Measurements from ENCODE around the gene EMILIN3. TPM values are rescaled to one million over a fixed set of nuclear protein-coding genes. Genes with fewer than 3 reads are reported as not detected.

Gene EMILIN3
- total and polyA plus RNA-seq, 2 experiments from 2014 or later: not detected

DNA sequence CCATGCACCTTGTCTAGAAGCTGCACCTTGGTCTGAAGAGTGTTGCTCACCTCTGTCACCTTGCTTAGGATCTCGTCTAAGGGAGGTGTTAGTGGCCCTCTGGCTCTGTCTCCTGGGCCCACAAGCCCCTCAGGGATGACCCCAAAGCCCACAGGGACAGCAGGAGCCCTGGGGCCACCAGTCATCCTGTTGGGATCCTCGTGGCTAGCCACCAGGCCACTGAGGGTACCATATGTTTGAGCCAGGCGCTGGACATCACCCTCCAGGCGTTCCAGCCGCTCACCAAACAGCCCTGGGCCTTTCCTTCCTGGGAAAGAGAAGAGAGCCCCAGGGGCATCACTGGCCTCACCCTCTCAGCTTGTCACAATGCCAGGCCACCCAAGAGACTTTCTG lies 3.9 kb downstream of the EMILIN3 start:
- H3K27me3 ChIP-seq (replicated peaks; ENCODE audit: insufficient read depth): peaks cover 27% of the 10 kb centered on the region

DNA sequence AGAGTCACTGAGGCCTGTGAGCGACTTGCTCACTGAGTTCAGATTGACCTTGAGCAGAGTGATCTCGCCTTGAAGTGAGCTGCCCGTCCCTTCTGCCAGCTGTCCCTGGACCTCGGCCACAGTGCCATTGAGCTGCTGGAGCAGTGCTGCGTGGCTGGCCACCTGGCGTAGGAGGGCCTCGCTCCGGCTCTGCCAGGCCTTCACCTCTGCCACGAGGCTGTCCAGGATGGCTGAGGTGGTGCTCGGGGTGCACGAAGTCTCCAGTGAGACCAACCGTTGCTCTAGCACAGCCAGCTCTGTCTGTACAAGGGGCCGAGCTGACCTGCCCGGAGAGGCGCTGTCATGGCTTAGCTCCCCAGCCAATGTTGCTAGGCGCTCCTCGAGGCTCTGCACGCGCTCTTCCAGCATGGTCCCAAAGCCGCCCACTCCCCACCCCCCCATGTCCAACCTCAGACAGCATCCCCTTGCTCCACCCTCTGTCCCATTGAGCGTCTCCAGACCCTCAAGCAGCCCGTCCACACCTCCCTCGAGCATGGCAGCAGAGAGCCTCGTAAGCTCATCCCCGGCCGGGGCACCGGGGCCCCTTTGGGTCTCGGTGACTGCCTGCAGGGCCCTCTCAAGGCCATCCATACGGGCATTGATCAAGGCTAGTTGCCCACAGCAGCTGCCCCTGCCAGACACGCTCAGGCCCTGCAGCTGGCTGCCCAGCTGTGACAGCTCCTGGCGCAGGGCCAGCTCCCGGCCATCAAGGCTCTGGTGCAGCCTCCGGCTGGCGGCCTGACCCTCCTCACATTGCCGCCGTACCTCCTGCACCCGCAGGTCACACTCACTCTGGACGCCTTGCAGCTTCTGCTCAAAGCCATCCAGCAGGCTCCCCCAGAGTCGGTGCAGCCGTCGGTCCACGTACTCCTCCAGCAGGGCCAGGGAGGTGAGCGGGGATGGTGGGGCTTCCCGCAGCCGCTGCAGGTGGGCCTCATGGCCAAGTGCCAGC lies 4.6 kb downstream of the EMILIN3 start:
- no peak for TF ChIP-seq EZH2 (IDR thresholded peaks at IDR 0.05; ENCODE audit: insufficient read depth, poor library complexity, severe bottlenecking)
- TF ChIP-seq EZH2phosphoT487 (IDR thresholded peaks at IDR 0.05; ENCODE audit: insufficient read depth, low read depth): no peak
- in situ Hi-C loops (cut with MboI): no loop called here

More for the DNA sequence above, 3.9 kb downstream of the EMILIN3 start:
- H4K20me1 ChIP-seq (ENCODE audit: insufficient read depth): no peaks in the 10 kb centered on the region
- no peak overlapping the region for H3K4me2 ChIP-seq (ENCODE audit: unreplicated experiment)
- H3K9ac ChIP-seq: no peak overlapping the region
- DNase-seq: no peak
- no peaks in the 10 kb centered on the region for H3K9me3 ChIP-seq (ENCODE audit: low read depth)
- H3K4me1 ChIP-seq (ENCODE audit: insufficient read depth): no peaks in the 10 kb centered on the region
- WGBS, 2 experiments (ENCODE audit: low coverage in 1 of 2, low lambda C conversion rate in 2 of 2, missing lambda C conversion rate in 2 of 2): 80 to 81% methylated on average over 5 of the region's 5 CpGs
- H3F3A ChIP-seq (ENCODE audit: insufficient read depth): no peaks in the 10 kb centered on the region
- TF ChIP-seq EZH2 (IDR thresholded peaks at IDR 0.05; ENCODE audit: insufficient read depth, poor library complexity, severe bottlenecking): no peak
- TF ChIP-seq EZH2phosphoT487 (IDR thresholded peaks at IDR 0.05; ENCODE audit: insufficient read depth, low read depth): no peak
- in situ Hi-C loops (cut with MboI): no loop called here
- no peaks in the 10 kb centered on the region for H3K9me2 ChIP-seq (ENCODE audit: insufficient read depth)
- H3K36me3 ChIP-seq (ENCODE audit: low read depth): no peaks in the 10 kb centered on the region
- H3K4me3 ChIP-seq: no peak overlapping the region
- H3K27ac ChIP-seq: no peak overlapping the region
- no peak overlapping the region for H2AFZ ChIP-seq
- no peaks in the 10 kb centered on the region for H3K79me2 ChIP-seq (ENCODE audit: insufficient read depth)

DNA sequence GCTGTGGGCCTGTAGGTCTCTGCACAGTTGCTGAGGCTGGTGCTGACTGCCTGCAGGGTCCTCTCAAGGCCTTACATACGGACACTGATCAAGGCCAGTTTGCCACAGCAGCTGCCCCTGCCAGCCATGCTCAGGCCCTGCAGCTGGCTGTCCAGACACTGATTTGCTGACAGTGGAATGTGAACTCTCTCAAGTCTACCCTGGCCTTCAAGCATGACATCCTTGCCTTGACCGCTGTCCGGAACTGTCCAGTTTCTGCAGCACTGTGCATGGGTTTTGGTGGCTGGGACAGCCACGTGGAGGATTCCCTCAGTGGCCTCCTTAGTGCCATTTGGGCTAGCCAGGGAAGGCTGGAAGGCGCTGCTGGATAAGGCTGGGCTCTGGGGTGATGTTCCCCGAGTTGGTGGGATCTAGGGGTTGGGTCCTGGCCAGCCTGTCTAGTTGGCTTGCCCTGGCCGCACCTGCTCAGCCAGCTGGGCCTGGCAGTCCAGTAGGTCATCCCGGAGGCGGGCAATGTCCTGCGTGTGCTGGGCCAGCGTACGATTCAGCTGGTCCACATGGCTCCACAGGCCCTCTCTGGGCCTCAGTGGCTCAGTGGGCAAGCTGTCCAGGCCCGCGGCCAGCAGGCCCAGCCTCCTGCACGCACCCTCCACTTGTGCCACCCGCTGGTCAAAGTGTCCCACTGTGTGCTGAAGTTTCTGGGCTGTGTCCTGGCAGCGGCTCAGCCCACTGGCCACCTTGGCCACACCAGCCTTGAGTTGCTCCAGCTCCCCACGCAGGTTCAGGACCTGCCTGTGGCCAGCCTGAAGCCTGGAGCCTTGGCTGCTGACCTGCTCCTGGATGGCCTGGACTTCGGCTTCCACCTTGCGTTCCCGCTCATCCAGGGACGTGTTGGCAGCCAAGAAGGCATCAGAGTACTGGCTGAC lies 5.5 kb downstream of the EMILIN3 start:
- no peaks in the 10 kb centered on the region for H3K9me2 ChIP-seq (ENCODE audit: insufficient read depth)
- no peak overlapping the region for H2AFZ ChIP-seq
- 86 to 88% methylated on average over 22 of the region's 22 CpGs for WGBS, 2 experiments (ENCODE audit: low coverage in 1 of 2, low lambda C conversion rate in 2 of 2, missing lambda C conversion rate in 2 of 2)
- no peaks in the 10 kb centered on the region for H3F3A ChIP-seq (ENCODE audit: insufficient read depth)
- no peak overlapping the region for H3K9ac ChIP-seq
- H3K4me3 ChIP-seq: no peak overlapping the region
- no peaks in the 10 kb centered on the region for H3K9me3 ChIP-seq (ENCODE audit: low read depth)
- H3K36me3 ChIP-seq (ENCODE audit: low read depth): no peaks in the 10 kb centered on the region
- H3K27me3 ChIP-seq (replicated peaks; ENCODE audit: insufficient read depth): peaks cover 14% of the 10 kb centered on the region
- in situ Hi-C loops (cut with MboI): no loop called here
- H3K79me2 ChIP-seq (ENCODE audit: insufficient read depth): no peaks in the 10 kb centered on the region
- H3K4me2 ChIP-seq (ENCODE audit: unreplicated experiment): no peak overlapping the region
- TF ChIP-seq EZH2phosphoT487 (IDR thresholded peaks at IDR 0.05; ENCODE audit: insufficient read depth, low read depth): no peak
- TF ChIP-seq EZH2 (IDR thresholded peaks at IDR 0.05; ENCODE audit: insufficient read depth, poor library complexity, severe bottlenecking): no peak
- no peak overlapping the region for H3K27ac ChIP-seq
- DNase-seq: no peak
- no peaks in the 10 kb centered on the region for H4K20me1 ChIP-seq (ENCODE audit: insufficient read depth)
- H3K4me1 ChIP-seq (ENCODE audit: insufficient read depth): no peaks in the 10 kb centered on the region

More for the DNA sequence above, 4.6 kb downstream of the EMILIN3 start:
- H3K4me1 ChIP-seq (ENCODE audit: insufficient read depth): no peaks in the 10 kb centered on the region
- H3K4me3 ChIP-seq: no peak overlapping the region
- H3K79me2 ChIP-seq (ENCODE audit: insufficient read depth): no peaks in the 10 kb centered on the region
- no peaks in the 10 kb centered on the region for H3K36me3 ChIP-seq (ENCODE audit: low read depth)
- WGBS, 2 experiments (ENCODE audit: low coverage in 1 of 2, low lambda C conversion rate in 2 of 2, missing lambda C conversion rate in 2 of 2): 79 to 80% methylated on average over 36 to 45 of the region's 45 CpGs
- H4K20me1 ChIP-seq (ENCODE audit: insufficient read depth): no peaks in the 10 kb centered on the region
- H3K9me3 ChIP-seq (ENCODE audit: low read depth): no peaks in the 10 kb centered on the region
- no peak overlapping the region for H3K9ac ChIP-seq
- H2AFZ ChIP-seq: no peak overlapping the region
- H3K27ac ChIP-seq: no peak overlapping the region
- H3F3A ChIP-seq (ENCODE audit: insufficient read depth): no peaks in the 10 kb centered on the region
- DNase-seq: no peak
- no peaks in the 10 kb centered on the region for H3K9me2 ChIP-seq (ENCODE audit: insufficient read depth)
- H3K27me3 ChIP-seq (replicated peaks; ENCODE audit: insufficient read depth): peaks cover 20% of the 10 kb centered on the region
- no peak overlapping the region for H3K4me2 ChIP-seq (ENCODE audit: unreplicated experiment)

DNA sequence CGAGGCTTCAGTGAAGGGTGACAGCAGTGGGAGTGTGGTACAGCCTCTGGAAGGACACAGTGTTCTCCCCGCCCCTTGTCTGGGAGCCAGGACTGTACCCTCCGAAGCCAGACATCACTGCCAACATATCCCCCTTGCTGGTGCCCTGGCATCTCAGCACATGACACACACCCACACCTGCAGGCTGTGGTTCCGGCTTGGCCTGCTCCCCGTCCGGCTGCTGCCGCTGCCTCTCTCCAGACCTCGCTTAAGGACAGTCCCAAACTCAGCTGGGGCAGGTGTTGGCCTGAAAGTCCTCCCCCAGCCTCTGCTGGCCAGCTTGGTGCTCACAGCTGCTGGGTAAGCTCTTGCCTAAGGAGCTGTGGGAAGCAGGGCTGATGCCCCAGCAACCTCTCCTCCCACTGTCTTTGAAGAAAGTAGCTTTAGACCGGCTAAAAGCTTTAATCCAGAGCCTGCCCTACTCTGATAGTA lies 7.0 kb downstream of the EMILIN3 start:
- H3K4me3 ChIP-seq: no peak overlapping the region
- 84 to 85% methylated on average over 9 of the region's 9 CpGs for WGBS, 2 experiments (ENCODE audit: low coverage in 1 of 2, low lambda C conversion rate in 2 of 2, missing lambda C conversion rate in 2 of 2)
- in situ Hi-C loops (cut with MboI): no loop called here

More for the DNA sequence above, 7.0 kb downstream of the EMILIN3 start:
- H4K20me1 ChIP-seq (ENCODE audit: insufficient read depth): no peaks in the 10 kb centered on the region
- H3K9me2 ChIP-seq (ENCODE audit: insufficient read depth): no peaks in the 10 kb centered on the region
- DNase-seq: no peak
- H3K79me2 ChIP-seq (ENCODE audit: insufficient read depth): no peaks in the 10 kb centered on the region
- H3K27ac ChIP-seq: no peak overlapping the region
- peaks cover 1% of the 10 kb centered on the region; the same call in 1 of the 2 replicates for H3K27me3 ChIP-seq (replicated peaks; ENCODE audit: insufficient read depth)
- no peaks in the 10 kb centered on the region for H3K9me3 ChIP-seq (ENCODE audit: low read depth)
- TF ChIP-seq EZH2 (IDR thresholded peaks at IDR 0.05; ENCODE audit: insufficient read depth, poor library complexity, severe bottlenecking): no peak
- TF ChIP-seq EZH2phosphoT487 (IDR thresholded peaks at IDR 0.05; ENCODE audit: insufficient read depth, low read depth): no peak
- no peaks in the 10 kb centered on the region for H3K36me3 ChIP-seq (ENCODE audit: low read depth)
- no peaks in the 10 kb centered on the region for H3F3A ChIP-seq (ENCODE audit: insufficient read depth)
- H3K4me2 ChIP-seq (ENCODE audit: unreplicated experiment): no peak overlapping the region
- no peaks in the 10 kb centered on the region for H3K4me1 ChIP-seq (ENCODE audit: insufficient read depth)
- H2AFZ ChIP-seq: no peak overlapping the region
- no peak overlapping the region for H3K9ac ChIP-seq
